Activated naive CD4-positive, alpha-beta T cell (primary cell): ENCODE results near the gene CREB3L4.
"Not testable (repeated sequence)": the region's sequence is repeated elsewhere in the genome, so short reads cannot be mapped to it uniquely, and the experiment has no call there.

Experiments used
- DNase-seq, 4 experiments: peaks; one replicate each; lab custom pipeline; 2025; lab: John Stamatoyannopoulos, UW

CREB3L4 gene

DNA sequence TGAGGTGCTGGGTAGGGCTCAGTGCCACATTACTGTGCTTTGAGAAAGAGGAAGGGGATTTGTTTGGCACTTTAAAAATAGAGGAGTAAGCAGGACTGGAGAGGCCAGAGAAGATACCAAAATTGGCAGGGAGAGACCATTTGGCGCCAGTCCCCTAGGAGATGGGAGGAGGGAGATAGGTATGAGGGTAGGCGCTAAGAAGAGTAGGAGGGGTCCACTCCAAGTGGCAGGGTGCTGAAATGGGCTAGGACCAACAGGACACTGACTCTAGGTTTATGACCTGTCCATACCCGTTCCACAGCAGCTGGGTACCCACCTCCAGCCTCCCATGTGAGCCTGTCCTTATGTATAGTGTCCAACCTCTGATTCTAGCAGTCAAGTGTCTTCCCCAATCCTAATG, 8.2 kb upstream of the CREB3L4 start:
- no peak for DNase-seq

DNA sequence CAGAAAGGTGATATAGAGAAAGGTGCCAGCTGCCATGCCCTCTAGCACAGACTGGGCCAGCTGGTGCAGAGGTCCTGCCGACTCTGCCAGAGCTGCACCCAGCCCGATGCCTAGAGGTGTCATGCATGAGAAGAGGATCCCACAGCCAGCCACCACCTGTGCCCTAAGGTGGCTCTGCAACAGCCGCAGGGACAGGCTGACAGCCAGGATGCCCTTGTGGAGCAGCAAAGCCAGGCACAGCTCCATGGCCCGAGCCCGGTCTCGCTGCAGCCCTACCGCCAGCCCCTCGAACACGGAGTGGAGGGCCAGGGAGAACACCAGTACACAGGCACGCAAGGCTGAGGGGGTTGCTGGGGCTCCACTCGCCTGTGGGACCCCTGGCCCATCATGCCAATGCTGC, 7.5 kb upstream of the CREB3L4 start:
- DNase-seq = no peak

DNA sequence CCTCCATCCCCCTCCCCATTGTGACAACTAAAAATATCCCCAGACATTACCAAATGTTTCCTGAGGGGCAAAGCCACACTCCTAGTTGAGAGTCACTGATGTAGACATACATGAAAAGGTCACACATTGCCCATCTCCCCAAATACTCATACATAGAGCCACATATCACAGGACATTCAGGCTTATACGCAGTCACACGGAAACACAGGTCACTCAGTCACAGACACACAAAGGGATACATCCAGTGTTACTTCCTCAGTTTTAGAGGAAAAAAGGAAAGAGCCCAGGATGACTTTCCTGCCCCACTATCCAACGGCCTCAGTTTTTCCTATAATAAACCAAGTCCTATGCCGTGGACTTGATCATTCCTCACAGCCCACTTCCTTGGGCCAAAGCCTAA, 6.3 kb upstream of the CREB3L4 start:
- no peak for DNase-seq

DNA sequence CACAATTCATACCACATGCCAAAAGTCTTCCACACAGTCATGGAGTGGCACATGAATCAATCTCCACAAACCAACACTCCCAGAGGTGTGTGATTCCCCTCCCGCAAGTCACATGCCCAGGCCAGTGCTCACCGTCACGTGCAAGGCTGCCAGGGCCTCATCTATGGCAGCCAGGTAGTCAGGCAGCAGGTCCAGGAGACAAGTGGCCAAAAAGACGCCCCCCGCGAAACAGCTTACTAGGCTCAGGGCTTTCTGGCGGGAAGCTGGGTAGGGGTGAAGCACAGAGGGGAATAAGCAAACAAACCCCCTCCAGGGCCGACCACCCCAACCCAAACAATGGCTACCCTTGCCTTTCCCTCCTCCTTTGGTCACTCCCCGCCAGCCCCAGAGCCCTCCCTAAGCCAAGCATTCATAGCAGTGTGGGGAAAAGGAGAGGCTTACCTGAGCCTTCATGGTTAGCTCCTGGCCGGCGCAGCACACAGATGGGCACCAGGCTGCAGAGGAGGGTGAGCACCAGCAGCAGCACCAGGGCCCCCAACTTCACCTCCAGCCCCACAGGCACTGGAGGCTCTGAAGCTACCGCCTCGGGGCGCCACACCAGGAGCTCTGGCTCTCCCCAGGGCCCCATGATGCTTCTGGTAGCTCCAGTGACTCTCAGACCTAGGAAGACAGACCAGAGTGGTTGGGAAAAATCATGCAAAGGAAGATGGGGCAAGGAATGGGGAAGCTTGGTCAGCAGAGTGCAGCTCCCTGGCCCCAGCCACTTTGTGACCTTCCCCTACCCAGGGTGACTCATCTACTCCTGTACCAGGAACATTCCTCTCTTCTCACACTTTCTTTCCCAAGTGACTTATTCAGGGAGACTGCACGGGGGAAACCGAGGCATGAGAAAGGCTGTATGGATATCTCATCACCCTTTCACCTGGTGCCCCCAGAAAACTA, 5.3 kb upstream of the CREB3L4 start:
- no peak for DNase-seq

DNA sequence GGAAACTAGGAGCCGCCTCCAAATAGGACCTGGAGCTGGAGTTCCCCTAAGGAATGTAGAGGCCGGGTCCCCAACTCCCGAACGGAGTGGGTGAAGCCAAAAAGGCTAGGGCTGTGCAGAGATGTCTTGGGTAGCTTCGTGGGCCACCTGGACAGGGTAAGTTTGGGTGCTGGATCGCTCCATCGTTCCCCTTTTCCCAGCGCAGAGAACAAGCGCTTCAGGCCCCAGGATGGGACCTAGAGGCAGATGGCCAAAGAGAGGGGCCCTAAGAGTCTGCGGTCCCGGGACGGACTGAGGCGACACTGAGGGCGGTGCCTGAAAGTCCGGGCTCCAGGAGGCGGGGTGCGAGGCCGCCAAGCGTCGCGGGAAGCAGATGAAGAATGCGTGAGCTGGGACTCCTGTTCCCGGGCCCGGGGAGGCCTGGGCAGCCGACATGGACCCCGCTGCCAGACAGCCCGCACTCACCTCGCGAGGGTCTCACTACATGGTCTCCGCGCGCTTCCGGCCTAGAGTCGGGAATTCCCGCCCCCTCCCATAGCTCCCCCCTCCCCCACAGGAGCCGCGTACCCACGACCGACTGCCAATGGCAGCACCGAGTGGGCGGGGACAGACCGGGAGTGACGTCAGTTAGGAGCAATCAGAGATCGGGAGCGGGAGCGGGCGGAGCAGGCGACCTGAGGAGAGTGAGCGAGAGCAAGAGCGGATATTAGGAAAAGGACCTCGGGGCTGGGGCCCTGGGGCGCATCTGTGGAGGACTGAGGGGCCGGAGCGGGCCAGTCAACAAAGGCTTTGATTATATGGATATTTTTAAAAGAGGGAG, 4.5 kb upstream of the CREB3L4 start, which contains the start of gene SLC39A1:
TSS of gene SLC39A1 (minus strand) at position 508 of the 820 bp plus-strand sequence. CDS start 822 bp downstream, outside the sequence.
- peak; percentile 77 to 88 (median 81) for DNase-seq

DNA sequence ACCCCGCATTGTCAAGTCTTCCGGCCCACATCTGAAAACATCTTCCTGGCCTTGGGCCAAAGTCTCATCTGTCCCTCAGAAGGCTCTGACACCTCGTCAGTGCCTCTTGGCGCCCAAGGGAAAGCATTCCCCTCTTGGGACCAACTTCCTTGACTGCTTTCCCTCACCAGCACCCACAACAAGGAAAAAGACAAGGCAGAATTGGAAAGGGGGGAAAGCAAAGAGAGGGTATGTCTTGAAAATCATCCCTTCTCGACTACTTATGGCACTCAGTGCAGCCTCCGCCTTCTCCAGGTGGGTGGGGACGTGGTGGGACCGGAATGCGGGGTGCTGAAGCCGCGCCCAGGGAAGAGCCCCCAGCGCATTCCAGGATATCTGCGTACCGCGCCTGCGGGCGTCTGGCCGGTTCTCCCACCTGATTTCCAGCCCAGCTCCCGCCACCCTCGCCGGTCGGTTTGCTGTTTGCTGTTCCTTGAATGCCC, 3.8 kb upstream of the CREB3L4 start:
- no peak for DNase-seq

DNA sequence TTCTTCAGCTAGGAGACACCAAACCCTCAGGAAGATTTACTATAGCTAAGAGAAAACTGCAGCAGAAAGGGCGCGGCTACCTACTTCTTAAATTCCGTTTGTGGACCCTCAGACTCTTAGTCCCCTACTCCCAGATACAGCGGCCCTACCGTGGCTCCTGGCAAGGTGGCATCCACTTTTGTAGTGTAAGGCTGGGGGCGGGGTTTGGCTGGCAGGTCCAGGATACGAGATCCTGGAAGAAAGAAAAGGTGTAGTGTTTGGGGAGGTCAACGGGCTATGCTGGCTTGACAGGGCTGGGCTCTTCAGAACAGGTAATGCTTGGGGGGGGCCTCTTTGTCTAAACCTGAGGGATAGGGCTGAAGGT, 280 bp downstream of the CREB3L4 start:
- no peak for DNase-seq

DNA sequence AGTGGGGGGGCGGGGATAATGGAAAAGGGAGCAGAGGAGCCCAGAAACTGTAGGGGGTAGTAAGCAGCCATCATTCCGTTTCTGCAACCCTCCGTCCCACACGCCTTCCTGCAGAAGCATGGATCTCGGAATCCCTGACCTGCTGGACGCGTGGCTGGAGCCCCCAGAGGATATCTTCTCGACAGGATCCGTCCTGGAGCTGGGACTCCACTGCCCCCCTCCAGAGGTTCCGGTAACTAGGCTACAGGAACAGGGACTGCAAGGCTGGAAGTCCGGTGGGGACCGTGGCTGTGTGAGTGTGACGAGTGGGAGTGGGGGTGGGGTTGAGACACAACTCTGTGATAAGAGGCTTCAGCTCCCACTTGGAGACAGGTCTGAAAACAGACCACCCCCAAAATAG, 706 bp downstream of the CREB3L4 start:
- DNase-seq = no peak

DNA sequence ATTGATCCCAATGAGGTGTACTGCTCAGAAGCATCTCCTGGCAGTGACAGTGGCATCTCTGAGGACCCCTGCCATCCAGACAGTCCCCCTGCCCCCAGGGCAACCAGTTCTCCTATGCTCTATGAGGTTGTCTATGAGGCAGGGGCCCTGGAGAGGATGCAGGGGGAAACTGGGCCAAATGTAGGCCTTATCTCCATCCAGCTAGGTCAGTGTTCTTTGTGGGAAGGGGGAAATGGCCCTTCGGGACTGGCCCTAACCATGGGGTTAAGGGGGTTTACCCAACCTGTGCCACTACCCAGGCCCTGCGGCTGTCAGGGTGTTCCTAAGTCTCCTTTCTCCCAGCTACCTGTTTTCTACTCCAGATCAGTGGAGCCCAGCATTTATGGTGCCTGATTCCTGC, 1.3 kb downstream of the CREB3L4 start:
- DNase-seq = no peak

DNA sequence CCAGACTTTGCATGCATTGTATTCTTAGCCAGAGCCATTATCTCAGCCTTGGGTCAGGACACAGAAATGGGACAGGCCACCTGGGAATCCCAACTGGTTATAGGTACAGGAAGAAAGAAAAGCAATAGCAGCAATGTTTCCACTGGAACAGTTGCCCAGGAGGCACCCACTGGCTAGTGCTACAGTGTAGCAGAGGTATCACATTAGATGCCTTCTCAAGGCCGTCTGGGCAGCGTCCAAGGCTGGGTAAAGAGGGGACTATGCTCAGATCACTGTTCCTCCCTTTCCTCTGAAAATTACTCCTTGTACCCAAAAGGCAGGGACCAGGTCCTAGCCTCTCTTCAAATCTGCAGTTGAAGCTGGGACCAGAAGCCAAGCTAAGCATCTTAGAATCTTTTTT, 2.6 kb downstream of the CREB3L4 start:
- no peak for DNase-seq

DNA sequence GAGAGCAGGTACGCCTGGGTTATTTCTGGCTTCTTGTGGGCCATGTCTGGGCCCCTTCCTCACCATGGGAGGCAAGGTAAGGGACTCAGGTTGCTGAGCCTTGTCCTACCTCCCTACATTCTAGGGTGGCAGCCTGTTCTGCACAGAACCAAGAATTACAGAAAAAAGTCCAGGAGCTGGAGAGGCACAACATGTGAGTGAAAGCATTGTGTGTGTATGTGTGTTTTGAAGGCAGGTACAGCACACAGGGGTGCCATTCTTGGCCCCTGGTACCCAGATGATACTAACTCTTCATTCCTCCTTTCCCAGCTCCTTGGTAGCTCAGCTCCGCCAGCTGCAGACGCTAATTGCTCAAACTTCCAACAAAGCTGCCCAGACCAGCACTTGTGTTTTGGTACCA, 5.4 kb downstream of the CREB3L4 start:
- DNase-seq = no peak

DNA sequence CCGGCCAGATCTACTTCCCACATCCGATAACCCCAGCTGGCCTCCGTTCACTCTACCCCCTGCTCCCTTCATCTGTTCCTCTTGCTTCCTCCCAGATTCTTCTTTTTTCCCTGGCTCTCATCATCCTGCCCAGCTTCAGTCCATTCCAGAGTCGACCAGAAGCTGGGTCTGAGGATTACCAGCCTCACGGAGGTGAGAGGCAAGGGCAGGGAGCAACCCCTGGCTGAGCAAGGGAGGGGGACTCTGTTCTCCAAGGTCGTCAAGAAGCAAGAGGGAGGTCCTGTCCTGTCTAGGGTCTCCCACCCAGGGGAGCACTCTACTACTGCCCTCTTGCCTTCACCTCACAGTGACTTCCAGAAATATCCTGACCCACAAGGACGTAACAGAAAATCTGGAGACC, 5.8 kb downstream of the CREB3L4 start:
- DNase-seq = no peak

DNA sequence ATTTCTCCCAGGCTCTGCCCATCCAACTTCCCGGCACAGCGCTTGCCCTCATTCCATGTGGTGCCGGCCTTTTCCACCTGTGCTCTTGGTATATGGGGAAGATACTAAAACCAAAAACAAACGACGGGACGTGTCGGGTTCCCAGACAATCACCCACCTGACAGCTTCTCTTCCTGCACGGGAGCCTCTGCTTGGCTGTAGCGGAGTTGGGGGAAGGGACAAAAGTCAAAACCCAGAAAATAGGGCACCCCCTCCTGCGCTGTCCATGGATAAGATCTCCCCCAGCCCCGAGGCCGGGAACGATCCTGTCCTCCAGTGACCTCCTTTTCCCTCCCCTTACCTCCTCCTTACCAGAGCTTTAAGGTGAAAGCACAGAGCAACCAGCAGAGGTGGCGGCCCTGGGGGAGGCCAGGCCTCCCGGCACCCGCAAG, 9.1 kb downstream of the CREB3L4 start:
- no peak for DNase-seq

DNA sequence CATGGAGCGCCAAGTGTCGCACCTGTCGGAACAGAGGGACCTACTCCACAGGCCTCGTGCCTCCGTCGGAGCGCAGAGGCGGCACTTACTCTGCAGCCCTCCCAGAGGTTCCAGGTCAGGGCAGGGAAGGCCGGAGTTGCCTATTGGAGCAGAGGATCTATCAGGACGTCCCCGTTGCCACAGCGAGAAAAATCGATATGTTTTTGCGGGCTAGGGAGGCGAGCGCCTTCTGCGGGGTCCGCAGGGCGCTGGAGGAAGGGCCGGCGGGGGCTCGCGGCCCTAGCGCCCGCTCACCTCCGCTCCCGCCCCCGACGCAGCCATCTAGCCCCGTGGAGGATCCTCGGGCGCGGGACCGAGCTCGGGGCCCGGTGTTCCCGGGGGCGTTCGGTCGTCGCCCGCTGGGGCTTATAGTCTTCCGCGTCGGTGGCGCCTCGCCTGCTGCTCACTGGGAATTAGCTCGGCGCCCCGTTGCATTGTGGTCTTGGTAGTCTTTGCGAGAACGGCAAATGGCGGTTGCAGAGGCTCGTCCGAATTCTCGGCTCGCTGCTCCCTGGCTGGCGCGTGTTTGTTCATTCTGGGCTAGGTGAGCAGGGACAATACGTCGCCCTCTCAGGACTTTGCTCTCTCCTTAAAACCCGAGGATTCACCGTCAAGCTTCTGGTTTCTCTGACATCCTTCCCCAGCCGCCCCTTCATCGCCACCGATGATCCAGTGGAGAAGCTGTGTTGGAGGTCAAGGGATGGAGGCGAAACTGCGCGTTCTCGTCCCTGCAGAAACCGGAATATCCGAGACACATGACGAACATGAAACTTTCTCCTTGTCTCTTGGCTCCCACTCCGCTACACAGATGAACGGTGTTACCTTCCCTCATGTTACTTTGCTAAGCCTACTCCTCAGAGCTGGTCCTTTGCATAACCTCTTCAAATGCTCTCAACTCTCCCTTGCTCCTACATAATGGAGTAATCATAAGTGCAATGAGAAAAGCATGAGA, 9.8 kb downstream of the CREB3L4 start, which contains the start of gene JTB:
TSS of gene JTB (minus strand) at position 425 of the 991 bp plus-strand sequence. CDS start at position 3, 422 bp downstream.
- DNase-seq = peak; percentile 44 to 75 (median 62)

DNA sequence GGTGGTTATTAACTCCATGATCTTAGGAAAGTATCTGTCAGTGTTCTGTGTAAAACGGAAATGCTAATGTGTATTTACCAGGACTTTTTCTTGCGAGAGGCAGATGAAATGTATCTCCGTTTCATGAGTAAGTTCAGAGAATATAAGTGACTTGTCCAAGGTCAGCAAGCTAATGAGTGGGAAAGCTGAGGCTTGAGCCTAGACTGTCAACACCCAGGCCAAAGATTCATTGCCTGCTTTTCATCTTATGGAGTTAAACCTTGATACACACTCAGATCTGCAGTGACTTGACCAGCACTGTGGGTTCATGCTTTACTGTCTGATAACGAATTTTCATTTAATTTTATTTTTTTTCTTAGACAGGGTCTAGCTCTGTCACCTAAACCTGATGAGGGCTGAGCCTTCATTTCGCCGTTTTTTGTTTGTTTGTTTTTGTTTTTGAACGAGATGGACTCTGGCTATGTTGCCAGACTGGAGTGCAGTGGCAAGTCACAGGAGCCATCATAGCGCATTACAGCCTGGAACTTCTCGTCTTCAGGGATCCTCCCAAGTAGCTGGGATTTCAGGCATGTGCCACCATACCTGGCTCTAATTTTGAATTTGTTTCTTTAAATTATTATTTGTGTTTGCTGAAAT, 10.7 kb downstream of the CREB3L4 start:
- no peak for DNase-seq

DNA sequence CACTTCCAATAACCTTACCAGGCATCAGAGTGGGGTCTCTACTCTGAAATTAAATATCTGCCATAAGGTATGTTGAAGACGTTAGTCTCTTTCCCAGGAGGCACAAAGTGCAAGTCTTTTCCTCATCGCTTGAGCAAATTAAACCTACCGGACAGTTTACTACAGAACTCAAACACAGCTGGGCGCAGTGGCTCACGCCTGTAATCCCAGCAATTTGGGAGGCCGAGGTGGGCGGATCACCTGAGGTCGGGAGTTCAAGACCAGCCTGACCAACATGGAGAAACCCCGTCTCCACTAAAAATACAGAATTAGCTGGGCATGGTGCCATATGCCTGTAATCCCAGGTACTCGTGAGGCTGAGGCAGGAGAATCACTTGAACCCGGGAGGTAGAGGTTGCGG, 11.4 kb downstream of the CREB3L4 start:
- not testable (repeated sequence) for DNase-seq

DNA sequence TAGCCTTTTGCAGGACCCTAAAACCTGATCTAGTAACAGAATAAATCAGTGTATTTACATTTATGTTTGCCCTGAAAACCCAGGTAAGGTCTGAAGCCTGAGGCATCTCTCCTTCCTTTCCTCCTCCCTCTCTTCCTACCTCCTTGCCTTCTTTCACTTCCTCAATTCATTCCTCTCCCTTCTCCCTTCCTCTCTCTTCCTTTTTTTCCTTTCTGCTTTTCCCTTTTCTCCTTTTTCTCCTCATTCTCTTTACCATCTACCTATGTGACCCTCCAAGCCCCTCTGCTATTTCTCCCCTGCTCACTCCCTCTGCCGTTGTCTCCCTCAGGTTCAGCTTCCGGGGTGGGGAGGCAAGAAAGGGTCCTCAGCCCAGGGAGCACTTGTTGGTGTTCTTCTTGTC, 14.0 kb downstream of the CREB3L4 start:
- DNase-seq = not testable (repeated sequence)

DNA sequence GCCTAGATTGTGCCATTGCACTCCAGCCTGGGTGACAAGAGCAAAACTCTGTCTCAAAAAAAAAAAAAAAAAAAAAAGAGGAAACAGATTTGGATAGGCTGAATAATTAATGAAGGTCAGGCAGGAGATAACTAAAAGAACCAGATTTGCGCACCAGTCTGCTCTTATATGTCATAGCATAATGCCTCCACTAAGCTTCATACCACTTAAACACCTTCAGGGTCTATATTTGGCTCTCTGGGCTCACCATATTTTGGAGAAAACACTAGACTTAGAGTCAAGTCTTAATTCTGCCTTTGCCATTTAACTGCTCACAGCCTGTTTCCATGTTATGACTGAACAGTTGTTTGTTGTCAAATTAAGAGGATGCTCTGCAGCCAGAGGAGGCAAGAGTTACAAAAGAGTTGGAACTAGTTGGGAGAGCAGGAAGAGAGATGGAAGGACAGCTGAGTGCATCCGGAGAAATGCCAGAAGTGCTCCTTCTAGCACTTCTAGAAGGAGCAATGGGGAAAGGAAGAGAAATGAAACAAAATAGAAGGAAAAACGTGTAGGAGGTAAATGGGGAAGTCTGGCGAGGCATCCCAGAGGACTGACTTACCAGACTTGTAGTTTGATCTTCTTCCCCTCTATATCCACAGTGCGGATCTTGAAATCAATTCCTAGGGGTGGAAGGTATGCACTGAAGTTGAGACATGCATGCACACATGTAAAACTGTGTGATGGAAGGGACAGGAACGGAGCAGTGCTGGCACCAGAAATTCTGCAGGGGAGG, 16.6 kb downstream of the CREB3L4 start:
- no peak for DNase-seq

DNA sequence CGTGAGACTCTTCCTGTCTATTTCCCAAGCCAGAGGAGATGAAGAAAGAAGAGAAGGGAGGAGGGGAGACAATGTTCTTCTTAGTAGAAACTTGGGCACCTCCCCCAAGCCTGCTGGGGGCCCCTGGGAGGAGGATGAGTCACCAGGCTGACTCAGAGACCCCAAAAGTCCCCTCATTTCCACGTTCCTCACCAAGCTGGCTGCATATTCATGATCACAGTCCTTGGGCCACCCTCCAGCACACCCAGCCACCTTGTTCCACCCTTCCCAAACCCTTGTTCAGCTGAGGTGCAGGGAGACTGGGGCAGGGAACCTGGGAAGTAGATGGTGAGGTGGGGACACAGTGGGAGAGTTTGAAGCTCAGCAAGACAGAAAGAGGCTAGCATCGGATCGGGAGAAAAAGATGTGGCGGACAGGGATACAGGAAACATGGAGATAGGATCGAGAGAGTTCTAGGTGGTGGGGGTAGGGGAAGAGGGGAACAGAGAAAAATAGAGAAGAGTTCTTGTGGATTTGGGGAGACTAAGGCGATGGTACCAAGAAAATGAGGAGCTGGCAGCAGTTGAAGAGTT, 17.7 kb downstream of the CREB3L4 start:
- DNase-seq = no peak
